Upper lobe of left lung (tissue), 4 donors: ENCODE data around the gene ADGRD1.

Experiments used
- CTCF ChIP-seq, 6 experiments: fragments of 450-650 bp in 4 of 6; fragments of 200-600 bp in 2 of 6; sonication (generic) in 2 of 6; IDR thresholded peaks; one replicate each; pipeline ENCODE4 v1.5.1; 2016 to 2019; ENCODE audit warnings: antibody characterized with exemption in 6 of 6
- EP300 ChIP-seq, 4 donors: sonication (generic); formaldehyde crosslinking; IDR thresholded peaks; one replicate each; pipeline ENCODE4 v1.5.1; 2017; ENCODE audit warnings: antibody characterized with exemption in 4 of 4, control low read depth in 2 of 4
- POLR2A ChIP-seq, 4 donors: fragments of 450-650 bp; IDR thresholded peaks; one replicate each; pipeline ENCODE4 v1.5.1; 2016 to 2017; ENCODE audit warnings: antibody characterized with exemption in 4 of 4, mild to moderate bottlenecking in 2 of 4

DNA sequence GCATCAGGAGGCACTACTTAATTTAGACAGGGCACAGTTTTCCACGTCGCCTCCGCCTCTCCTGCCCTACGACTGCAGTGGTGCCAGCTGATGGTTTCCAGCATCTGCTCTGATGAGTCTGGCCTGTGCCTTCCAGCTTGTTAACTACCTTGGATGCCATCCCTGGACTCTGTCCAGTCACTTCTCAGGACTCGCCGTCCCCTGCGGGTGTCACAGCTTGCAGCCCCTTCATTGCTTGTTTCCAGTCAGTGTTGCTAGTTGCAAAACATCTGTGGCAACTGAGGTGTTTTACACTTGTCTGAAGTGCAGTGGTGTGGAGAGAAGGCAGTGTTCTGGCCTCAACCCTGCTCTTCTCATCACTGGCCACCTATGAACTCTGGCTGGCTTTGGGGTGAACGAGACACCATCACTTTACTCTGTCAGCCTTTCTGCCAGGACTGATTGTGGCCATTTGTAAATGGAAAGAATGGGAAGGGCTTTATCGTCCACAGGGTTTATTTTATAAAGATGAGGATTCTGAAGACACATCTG is 8.3 kb downstream of the ADGRD1 start:
- TF ChIP-seq POLR2A (IDR thresholded peaks at IDR 0.05) (no peak), CTCF (IDR thresholded peaks at IDR 0.05) (no peak), EP300 (IDR thresholded peaks at IDR 0.05) (no peak)
